ENCODE data around the gene TXNDC16.

- no peak for TF ChIP-seq CTCF (IDR thresholded peaks at IDR 0.05)
- no peak for TF ChIP-seq POLR2A (IDR thresholded peaks at IDR 0.05)
These were observed 831 bp upstream of the TXNDC16 start for GRCh38 chr14:52553002-52553670.
